ENCODE data around the gene SENP1.

The SENP1 gene

GRCh38 chr12:48010366-48010970 is 95.4 kb downstream of the SENP1 start:
- TF ChIP-seq CTCF (IDR thresholded peaks at IDR 0.05; ENCODE audit: low read depth, low read length): no peak
- no peak for DNase-seq (ENCODE audit: extremely low read depth, low read depth)

- no peak for DNase-seq (ENCODE audit: extremely low read depth, low read depth)
These were observed 96.4 kb downstream of the SENP1 start for GRCh38 chr12:48009471-48009870.

GRCh38 chr12:48008950-48009349 is 96.9 kb downstream of the SENP1 start:
- no peak for TF ChIP-seq CTCF (IDR thresholded peaks at IDR 0.05; ENCODE audit: low read depth, low read length)
- DNase-seq (ENCODE audit: extremely low read depth, low read depth): no peak

More at GRCh38 chr12:48009471-48009870, 96.4 kb downstream of the SENP1 start:
- TF ChIP-seq CTCF (IDR thresholded peaks at IDR 0.05; ENCODE audit: low read depth, low read length): no peak

GRCh38 chr12:48008349-48008748 is 97.5 kb downstream of the SENP1 start:
- no peak for TF ChIP-seq CTCF (IDR thresholded peaks at IDR 0.05; ENCODE audit: low read depth, low read length)
- DNase-seq (ENCODE audit: extremely low read depth, low read depth): no peak

GRCh38 chr12:48007206-48007605 is 98.7 kb downstream of the SENP1 start:
- DNase-seq (ENCODE audit: extremely low read depth, low read depth): no peak
- TF ChIP-seq CTCF (IDR thresholded peaks at IDR 0.05; ENCODE audit: low read depth, low read length): no peak

GRCh38 chr12:48005750-48006021 is 100.2 kb downstream of the SENP1 start:
- no peak for TF ChIP-seq CTCF (IDR thresholded peaks at IDR 0.05; ENCODE audit: low read depth, low read length)
- no peak for DNase-seq (ENCODE audit: extremely low read depth, low read depth)

GRCh38 chr12:48005001-48005749 is 100.7 kb downstream of the SENP1 start:
- TF ChIP-seq CTCF (IDR thresholded peaks at IDR 0.05; ENCODE audit: low read depth, low read length): no peak
- DNase-seq (ENCODE audit: extremely low read depth, low read depth): no peak
